Panc1 (cell line): ENCODE data around the gene FOS. TPM values are rescaled to one million over a fixed set of nuclear protein-coding genes. Genes with fewer than 3 reads are reported as not detected.
"Not testable (repeated sequence)": the region's sequence is repeated elsewhere in the genome, so short reads cannot be mapped to it uniquely, and the experiment has no call there.

Experiments
- ATAC-seq: fragments of 200-7000 bp; cut with Tn5 transposase; 2 replicates; pipeline ENCODE4 v1.9.1; 2020; ENCODE audit warnings: mild to moderate bottlenecking, moderate library complexity
- BruUV-seq: library from RNA; stranded (reverse); fragments of 400-500 nt; replicated peaks from 2 replicates; lab custom pipeline; 2021; lab: Mats Ljungman, UMichigan
- CTCF ChIA-PET: fragments of 300-600 bp; sonication (Branson Sonifier 250); formaldehyde crosslinking; loops from one replicate; lab custom pipeline; 2022; ENCODE audit warnings: antibody characterized with exemption; lab: Charles Lee
- POLR2A ChIA-PET: fragments of 300-600 bp; sonication (Branson Sonifier 250); formaldehyde crosslinking; loops from one replicate; lab custom pipeline; 2022; ENCODE audit warnings: antibody characterized with exemption; lab: Charles Lee
- DNase-seq: peaks from one replicate; pipeline ENCODE4 v3.0.0-alpha.2; 2010; ENCODE audit warnings: low read depth, low spot score
- H3K27ac ChIP-seq: 2 replicates; pipeline ENCODE4 v1.5.1; 2011; ENCODE audit warnings: mild to moderate bottlenecking, low read length, inconsistent platforms
- H3K27me3 ChIP-seq: fragments of 200-500 bp; sonication (Bioruptor generic); 2 replicates; pipeline ENCODE4 v1.6.0; 2014; ENCODE audit warnings: low read length, inconsistent platforms; ENCODE audit not compliant: control insufficient read depth, insufficient read depth
- H3K36me3 ChIP-seq: fragments of 200-500 bp; sonication (Bioruptor generic); 2 replicates; pipeline ENCODE4 v1.5.1; 2014; ENCODE audit warnings: inconsistent platforms, mild to moderate bottlenecking, low read length, moderate library complexity; ENCODE audit not compliant: control insufficient read depth, insufficient read depth
- H3K4me1 ChIP-seq: 2 replicates; pipeline ENCODE4 v1.5.1; 2011; ENCODE audit warnings: inconsistent platforms, mild to moderate bottlenecking, low read length, moderate library complexity; ENCODE audit not compliant: control insufficient read depth, insufficient read depth
- H3K4me3 ChIP-seq, 2 experiments: 2 replicates each; pipeline ENCODE4 v1.5.1; 2011 to 2012; ENCODE audit warnings: low read depth in 2 of 2, low read length in 2 of 2, mild to moderate bottlenecking in 2 of 2, inconsistent platforms in 1 of 2, moderate library complexity in 1 of 2
- H3K9me3 ChIP-seq: fragments of 200-500 bp; sonication (Bioruptor generic); 2 replicates; pipeline ENCODE4 v1.5.1; 2014; ENCODE audit warnings: low read depth, mild to moderate bottlenecking, inconsistent platforms, low read length, moderate library complexity; ENCODE audit not compliant: control insufficient read depth, insufficient read depth
- POLR2AphosphoS5 ChIP-seq: IDR thresholded peaks from 2 replicates; pipeline ENCODE4 v1.6.1; 2012; ENCODE audit warnings: mild to moderate bottlenecking, low read depth, low read length, moderate library complexity
- SIN3A ChIP-seq: IDR thresholded peaks from 2 replicates; pipeline ENCODE4 v1.6.1; 2012; ENCODE audit warnings: low read depth, mild to moderate bottlenecking, low read length, moderate library complexity, borderline replicate concordance; ENCODE audit not compliant: insufficient read depth
- TCF7L2 ChIP-seq: IDR thresholded peaks from 2 replicates; pipeline ENCODE4 v1.6.1; 2011; ENCODE audit warnings: mild to moderate bottlenecking, low read depth, low read length, inconsistent platforms
- in situ Hi-C: cut with HindIII; loops from 2 replicates; pipeline ENCODE4 v1.10.0; 2016; ENCODE audit warnings: low sequenced_read_pairs, low pct_unique_long_range_greater_than_20kb
- intact Hi-C: fragments of 100-400 bp; cut with micrococcal nuclease; formaldehyde crosslinking; loops from one replicate; pipeline ENCODE4 v1.10.0; 2022; ENCODE audit not compliant: unreplicated experiment
- total RNA-seq: library from RNA; stranded (reverse); gene quantifications from one replicate; pipeline ENCODE4 v1.2.1, GENCODE V29; 2021; ENCODE audit not compliant: unreplicated experiment
- TF ChIP-seq, protein P1 (sequence below), 2 experiments: IDR thresholded peaks; 2 replicates each; pipeline ENCODE4 v1.6.1; 2011 to 2012; ENCODE audit warnings: low read depth in 2 of 2, control low read depth in 1 of 2, low read length in 1 of 2, mild to moderate bottlenecking in 1 of 2, moderate library complexity in 1 of 2; ENCODE audit not compliant: insufficient read depth in 1 of 2
- TF ChIP-seq, protein P2 (sequence below): fragments of 450-650 bp; IDR thresholded peaks from 2 replicates; pipeline ENCODE4 v1.5.1; 2017; ENCODE audit warnings: mild to moderate bottlenecking

The FOS gene
- total RNA-seq, 1 experiment from 2014 or later = 26.8 TPM

DNA sequence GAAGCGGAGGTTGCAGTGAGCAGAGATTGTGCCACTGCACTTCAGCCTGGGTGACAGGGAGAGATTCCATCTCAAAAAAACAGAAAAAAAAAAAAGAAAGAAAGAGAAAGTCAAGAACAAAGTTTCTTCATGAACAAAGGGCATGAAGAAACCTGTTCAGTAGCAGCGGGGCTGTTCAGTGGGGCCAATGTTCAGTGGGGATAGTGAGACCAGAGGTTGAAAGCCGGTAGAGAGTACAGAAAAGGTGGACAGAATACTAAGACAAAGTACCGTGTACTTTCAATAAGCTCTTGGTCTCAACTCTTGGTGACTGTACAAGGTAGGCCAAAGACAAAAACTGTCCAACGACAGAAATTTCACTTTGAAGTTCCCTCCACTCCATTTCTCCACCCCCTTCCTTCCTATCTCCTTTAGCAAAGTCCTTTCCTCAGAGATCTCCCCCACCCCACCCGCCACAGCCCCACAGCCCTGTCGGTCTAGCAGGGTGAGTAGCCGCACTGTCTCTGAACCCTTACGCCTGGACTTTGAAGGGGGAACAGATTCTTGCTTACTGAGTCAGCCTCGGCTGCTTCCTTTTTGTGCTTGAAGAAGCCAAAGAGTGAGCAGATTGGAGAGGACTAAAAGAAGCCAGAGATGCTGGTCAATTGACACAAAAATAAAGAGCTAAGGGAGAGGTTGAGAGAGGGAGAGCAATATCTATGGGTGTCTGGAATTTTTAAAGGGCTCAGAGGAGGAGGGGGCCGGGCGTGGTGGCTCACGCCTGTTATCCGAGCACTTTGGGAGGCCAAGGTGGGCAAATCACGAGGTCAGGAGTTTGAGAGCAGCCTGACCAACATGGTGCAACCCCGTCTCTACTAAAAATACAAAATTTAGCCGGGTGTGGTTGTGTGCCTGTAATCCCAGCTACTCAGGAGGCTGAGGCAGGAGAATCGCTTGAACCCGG lies 44.2 kb upstream of the FOS start:
- DNase-seq = no peak
- Histone ChIP-seq H3K4me1 (no peaks in the 10 kb centered on the region), H3K27me3 (no peaks in the 10 kb centered on the region), H3K27ac (no peak overlapping the region), H3K9me3 (no peaks in the 10 kb centered on the region), H3K36me3 (no peaks in the 10 kb centered on the region), H3K4me3 (no peak overlapping the region)
- in situ Hi-C loops (no loop called here), intact Hi-C loops (no loop called here)
- ChIA-PET POLR2A (interaction anchor here (0.7 kb wide), 1 partner anchor 68 kb away, joined by 3 read pairs; no protein-coding TSS in a partner anchor), CTCF (no interaction called here)
- TF ChIP-seq, protein P1, sequence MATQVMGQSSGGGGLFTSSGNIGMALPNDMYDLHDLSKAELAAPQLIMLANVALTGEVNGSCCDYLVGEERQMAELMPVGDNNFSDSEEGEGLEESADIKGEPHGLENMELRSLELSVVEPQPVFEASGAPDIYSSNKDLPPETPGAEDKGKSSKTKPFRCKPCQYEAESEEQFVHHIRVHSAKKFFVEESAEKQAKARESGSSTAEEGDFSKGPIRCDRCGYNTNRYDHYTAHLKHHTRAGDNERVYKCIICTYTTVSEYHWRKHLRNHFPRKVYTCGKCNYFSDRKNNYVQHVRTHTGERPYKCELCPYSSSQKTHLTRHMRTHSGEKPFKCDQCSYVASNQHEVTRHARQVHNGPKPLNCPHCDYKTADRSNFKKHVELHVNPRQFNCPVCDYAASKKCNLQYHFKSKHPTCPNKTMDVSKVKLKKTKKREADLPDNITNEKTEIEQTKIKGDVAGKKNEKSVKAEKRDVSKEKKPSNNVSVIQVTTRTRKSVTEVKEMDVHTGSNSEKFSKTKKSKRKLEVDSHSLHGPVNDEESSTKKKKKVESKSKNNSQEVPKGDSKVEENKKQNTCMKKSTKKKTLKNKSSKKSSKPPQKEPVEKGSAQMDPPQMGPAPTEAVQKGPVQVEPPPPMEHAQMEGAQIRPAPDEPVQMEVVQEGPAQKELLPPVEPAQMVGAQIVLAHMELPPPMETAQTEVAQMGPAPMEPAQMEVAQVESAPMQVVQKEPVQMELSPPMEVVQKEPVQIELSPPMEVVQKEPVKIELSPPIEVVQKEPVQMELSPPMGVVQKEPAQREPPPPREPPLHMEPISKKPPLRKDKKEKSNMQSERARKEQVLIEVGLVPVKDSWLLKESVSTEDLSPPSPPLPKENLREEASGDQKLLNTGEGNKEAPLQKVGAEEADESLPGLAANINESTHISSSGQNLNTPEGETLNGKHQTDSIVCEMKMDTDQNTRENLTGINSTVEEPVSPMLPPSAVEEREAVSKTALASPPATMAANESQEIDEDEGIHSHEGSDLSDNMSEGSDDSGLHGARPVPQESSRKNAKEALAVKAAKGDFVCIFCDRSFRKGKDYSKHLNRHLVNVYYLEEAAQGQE (IDR thresholded peaks at IDR 0.05; ENCODE audit: insufficient read depth in 1 of 2, low read depth in 2 of 2, low read length in 1 of 2) = no peak
- TF ChIP-seq TCF7L2 (no peak), POLR2AphosphoS5 (no peak), SIN3A (no peak)
- TF ChIP-seq, protein P2, sequence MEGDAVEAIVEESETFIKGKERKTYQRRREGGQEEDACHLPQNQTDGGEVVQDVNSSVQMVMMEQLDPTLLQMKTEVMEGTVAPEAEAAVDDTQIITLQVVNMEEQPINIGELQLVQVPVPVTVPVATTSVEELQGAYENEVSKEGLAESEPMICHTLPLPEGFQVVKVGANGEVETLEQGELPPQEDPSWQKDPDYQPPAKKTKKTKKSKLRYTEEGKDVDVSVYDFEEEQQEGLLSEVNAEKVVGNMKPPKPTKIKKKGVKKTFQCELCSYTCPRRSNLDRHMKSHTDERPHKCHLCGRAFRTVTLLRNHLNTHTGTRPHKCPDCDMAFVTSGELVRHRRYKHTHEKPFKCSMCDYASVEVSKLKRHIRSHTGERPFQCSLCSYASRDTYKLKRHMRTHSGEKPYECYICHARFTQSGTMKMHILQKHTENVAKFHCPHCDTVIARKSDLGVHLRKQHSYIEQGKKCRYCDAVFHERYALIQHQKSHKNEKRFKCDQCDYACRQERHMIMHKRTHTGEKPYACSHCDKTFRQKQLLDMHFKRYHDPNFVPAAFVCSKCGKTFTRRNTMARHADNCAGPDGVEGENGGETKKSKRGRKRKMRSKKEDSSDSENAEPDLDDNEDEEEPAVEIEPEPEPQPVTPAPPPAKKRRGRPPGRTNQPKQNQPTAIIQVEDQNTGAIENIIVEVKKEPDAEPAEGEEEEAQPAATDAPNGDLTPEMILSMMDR = no peak
- ATAC-seq = no peak
- BruUV-seq = no TSS peak

DNA sequence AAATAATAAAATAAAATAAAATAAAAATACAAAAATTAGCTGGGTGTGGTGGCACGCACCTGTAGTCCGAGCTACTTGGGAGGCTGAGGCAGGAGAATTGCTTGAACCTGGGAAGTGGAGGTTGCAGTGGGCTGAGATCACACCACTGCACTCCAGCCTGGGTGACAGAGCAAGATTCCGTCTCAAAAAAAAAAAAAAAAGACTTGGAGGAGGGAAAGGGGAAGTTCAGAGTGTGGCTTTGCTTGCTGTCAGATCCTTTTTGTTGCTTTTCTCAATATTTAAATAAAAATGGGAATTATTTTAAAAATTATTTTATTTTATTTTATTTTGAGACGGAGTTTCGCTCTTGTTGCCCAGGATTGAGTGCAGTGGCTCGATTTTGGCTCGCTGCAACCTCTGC lies 43.4 kb upstream of the FOS start:
- H3K4me1 ChIP-seq, DNase-seq, H3K9me3 ChIP-seq, H3K4me3 ChIP-seq, CTCF ChIA-PET, in situ Hi-C loops, BruUV-seq, ATAC-seq, H3K36me3 ChIP-seq, intact Hi-C loops, H3K27ac ChIP-seq, H3K27me3 ChIP-seq: not testable (repeated sequence)
- POLR2A ChIA-PET = interaction anchor here (0.7 kb wide), 1 partner anchor 68 kb away, joined by 3 read pairs; no protein-coding TSS in a partner anchor

DNA sequence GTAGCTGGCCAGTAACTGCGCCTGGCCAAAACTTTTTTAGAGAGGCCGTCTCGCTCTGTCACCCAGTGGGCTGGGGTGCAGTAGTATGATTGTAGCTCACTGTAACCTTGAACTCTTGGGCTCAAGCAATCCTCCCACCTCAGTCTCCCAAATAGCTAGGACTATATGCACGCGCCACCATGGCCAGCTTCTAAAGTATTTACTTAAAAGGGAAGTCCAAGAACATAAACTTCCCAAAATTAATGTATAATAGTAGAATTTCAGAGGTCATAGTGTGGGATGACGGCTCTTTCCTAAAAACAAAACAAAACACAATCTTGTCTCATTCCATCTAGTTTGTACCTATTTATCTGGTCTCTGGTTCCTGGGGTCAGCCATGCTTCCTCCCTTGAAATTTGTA lies 42.2 kb upstream of the FOS start:
- intact Hi-C loops (no loop called here), in situ Hi-C loops (no loop called here)
- Histone ChIP-seq H3K4me3 (no peak overlapping the region), H3K36me3 (no peaks in the 10 kb centered on the region), H3K9me3 (no peaks in the 10 kb centered on the region), H3K27ac (no peak overlapping the region), H3K27me3 (no peaks in the 10 kb centered on the region), H3K4me1 (no peaks in the 10 kb centered on the region)
- DNase-seq = no peak
- POLR2A ChIA-PET = no interaction called here
- no TSS peak for BruUV-seq
- CTCF ChIA-PET = no interaction called here
- TF ChIP-seq TCF7L2 = no peak
- TF ChIP-seq POLR2AphosphoS5 = no peak
- TF ChIP-seq, protein P2 = no peak
- TF ChIP-seq, protein P1 (IDR thresholded peaks at IDR 0.05; ENCODE audit: insufficient read depth in 1 of 2, low read depth in 2 of 2, low read length in 1 of 2) = no peak
- no peak for TF ChIP-seq SIN3A
- no peak for ATAC-seq
